NCI-H446 treated with DMSO at 0.1 percent for 48 hours (cell line): ENCODE measurements around the gene LRCH4.

Source experiments
- DNase-seq: peaks from one replicate; lab custom pipeline; 2025; lab: John Stamatoyannopoulos, UW

The LRCH4 gene

DNA sequence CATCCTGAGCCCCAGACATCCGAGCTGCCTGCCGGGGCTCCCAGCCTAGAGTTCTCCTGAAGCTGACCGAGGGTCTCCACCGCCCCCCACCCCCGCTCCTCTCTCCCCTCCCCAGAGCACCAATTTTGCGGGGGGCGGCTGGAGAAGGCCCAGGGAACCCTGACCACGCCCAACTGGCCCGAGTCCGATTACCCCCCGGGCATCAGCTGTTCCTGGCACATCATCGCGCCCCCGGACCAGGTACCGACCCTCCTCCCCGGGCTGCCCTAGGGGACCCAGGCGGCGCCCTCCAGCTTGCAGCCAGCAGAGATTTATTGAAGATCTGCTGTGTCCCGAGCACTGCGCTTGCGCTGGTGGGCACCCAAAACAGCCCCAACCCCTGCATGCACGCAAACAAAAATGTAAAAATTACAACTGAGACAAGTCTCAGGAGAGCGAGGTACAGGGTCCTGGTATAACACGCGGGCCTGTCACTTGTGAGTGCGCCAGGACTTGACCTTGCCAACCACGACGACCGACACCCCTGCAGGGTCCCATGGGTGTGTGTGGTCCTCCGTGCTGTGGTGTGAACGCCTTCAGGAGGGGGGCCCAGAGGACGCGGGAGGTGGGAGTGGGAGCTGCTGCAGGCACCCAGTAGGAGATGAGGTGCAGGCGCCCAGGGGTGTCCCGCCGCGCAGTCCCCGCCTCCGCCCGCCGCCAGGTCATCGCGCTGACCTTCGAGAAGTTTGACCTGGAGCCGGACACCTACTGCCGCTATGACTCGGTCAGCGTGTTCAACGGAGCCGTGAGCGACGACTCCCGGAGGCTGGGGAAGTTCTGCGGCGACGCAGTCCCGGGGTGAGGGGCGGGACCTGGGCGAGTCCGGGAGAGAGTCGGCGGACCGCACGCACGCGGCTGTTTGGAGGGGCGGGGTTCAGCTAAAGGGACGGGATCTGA, 19.3 kb upstream of the LRCH4 start:
- no peak for DNase-seq

DNA sequence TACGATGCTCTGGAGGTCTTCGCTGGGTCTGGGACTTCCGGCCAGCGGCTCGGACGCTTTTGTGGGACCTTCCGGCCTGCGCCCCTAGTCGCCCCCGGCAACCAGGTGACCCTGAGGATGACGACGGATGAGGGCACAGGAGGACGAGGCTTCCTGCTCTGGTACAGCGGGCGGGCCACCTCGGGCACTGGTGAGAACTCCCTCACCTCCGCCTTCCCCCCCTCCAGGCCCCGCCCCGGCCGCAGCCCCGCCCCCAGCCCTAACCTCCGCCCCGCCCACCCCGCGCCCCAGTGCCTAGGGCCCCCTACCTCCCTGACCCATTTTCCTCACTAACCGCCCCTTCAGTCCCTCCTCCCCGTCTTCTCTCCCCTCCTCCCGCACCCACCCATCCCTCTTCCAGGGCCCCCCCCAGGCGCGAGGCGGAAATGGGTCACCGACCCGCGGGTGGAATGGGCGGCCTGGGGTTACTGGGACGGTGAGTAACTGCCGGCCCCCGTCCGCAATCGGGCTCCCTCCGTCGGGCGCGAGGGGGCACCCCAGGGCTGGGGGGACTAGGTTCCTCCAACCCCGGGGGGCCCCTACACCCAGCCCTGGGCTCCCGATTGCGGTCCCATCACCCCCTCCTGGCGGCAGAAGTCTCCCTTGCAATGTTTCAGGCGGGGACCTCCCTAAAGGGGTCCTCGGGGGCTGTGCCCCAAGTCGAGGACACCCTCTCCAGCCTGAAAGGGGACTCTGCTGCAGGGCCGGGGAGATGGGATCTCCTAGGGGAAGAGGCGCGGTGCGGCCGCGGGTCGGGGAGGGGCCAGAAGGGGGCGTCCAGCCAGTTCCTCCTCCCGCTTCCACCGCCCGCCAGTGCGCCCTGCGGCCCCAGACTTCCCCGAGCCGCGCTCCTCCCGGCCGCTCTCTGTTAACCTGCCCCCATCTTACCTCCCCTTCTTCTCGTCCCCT, 18.4 kb upstream of the LRCH4 start:
- DNase-seq = no peak

DNA sequence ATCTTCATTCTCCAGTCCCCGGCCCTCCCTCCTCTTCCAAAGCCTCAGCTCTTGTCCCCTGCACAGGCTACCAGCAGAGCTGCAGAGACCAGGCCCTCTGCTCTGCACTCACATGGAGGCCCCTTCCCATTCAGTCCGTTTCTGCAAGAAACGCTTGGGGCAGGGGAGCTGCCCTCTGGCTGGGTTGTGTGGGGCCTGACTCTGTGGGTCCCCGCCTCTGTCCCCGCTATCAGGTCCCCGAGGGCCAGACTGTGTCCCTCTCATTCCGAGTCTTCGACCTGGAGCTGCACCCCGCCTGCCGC, 17.7 kb upstream of the LRCH4 start:
- no peak for DNase-seq

- DNase-seq = no peak
These were observed 17.2 kb upstream of the LRCH4 start for GRCh38 chr7:100602889-100603725.

GRCh38 chr7:100600730-100601038, 14.8 kb upstream of the LRCH4 start:
- DNase-seq = no peak

- no peak for DNase-seq
These were observed 14.2 kb upstream of the LRCH4 start for GRCh38 chr7:100599911-100600729.

DNA sequence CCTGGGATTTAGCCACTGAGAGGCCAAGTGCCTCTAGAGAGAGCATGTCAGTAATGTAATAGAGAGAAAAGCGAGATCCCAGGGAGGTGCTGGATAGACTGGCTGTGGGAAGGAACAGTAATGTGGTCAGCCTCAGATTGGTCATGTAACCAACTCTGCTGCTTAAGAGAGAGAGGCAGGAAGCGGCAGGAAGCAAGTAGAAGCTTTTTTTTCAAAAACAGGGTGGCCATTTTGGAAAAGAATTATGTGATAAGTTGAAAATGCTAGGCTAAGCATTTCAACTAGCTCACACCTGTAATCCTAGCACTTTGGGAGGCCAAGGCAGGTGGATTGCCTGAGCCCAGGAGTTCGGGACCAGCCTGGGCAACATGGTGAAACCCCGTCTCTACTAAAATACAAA, 12.5 kb upstream of the LRCH4 start:
- no peak for DNase-seq

DNA sequence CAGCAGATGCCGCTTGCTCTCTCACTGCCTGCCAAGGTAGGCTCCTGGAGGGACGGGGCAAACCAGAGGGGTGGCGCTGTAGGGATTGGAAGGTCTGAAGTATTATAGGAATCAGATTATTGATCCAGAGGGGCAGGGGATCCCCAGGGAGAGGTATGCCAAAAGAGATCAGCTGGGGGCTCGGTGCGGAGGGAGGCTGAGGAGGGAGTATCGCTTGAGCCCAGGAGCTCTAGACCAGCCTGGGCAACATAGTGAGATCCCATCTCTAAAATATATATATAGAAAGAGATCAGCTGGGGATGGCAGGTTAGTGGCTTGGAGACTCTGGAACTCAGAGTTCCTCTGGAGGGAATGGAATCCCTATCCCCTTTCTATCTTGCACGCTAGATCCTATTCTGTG, 9.3 kb upstream of the LRCH4 start:
- no peak for DNase-seq

GRCh38 chr7:100591596-100591995, 5.7 kb upstream of the LRCH4 start:
- DNase-seq = no peak

DNA sequence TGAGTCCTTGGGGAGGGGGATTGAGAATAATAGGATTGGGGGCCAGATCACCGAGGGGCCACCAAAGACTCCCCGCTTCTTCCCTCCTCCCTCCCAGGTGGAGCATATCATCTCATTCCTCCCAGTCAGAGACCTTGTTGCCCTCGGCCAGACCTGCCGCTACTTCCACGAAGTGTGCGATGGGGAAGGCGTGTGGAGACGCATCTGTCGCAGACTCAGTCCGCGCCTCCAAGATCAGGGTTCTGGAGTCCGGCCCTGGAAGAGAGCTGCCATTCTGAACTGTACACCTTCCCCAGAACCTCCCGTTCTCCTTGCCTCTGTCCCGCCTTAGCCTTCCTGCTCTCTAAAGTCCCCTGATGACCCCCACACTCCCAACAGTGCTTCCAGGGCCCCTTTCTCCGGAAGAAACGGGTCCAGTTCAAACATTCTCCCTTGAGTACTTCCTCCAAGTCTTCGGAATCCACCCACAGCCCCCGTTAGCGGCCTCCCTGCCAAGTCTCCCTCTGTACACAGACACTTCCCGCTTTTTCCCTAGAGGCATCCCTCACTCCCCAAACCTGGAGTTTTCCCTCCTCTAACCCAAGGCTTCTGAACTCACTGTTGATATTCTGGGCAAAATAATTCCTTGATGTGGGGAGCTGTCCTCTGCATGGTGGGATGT, 4.3 kb upstream of the LRCH4 start:
- DNase-seq = no peak

DNA sequence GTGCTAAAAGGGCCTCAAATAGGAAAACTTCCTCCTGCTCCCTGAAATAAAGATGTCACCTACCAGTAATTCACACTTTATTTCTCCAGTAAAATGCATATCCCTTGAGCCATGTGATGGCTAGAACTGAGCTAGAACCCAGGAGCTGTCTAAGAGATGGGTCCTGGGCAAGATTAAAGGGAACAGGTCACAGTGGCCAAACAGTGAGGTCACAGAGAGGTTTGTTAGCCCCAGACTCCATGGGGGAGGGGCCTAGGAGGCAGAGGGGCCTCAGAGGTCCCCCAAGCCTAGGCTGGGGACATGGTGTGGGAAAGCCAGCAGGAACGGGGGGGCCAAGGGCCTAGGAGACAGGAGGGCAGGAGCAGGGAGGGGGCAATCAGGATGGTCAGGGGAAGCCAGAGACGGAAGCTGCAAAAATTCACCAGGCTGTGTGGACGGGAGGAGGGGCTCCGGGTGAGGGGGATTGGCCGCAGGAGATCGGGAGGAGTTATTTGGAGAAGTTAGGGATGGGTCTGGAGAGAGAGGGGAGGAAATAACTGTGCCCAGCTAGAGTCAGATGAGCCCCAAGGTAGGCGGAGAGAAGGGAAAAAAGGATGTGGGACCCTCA, 3.5 kb upstream of the LRCH4 start:
- no peak for DNase-seq

GRCh38 chr7:100588438-100588837, 2.5 kb upstream of the LRCH4 start:
- no peak for DNase-seq

DNA sequence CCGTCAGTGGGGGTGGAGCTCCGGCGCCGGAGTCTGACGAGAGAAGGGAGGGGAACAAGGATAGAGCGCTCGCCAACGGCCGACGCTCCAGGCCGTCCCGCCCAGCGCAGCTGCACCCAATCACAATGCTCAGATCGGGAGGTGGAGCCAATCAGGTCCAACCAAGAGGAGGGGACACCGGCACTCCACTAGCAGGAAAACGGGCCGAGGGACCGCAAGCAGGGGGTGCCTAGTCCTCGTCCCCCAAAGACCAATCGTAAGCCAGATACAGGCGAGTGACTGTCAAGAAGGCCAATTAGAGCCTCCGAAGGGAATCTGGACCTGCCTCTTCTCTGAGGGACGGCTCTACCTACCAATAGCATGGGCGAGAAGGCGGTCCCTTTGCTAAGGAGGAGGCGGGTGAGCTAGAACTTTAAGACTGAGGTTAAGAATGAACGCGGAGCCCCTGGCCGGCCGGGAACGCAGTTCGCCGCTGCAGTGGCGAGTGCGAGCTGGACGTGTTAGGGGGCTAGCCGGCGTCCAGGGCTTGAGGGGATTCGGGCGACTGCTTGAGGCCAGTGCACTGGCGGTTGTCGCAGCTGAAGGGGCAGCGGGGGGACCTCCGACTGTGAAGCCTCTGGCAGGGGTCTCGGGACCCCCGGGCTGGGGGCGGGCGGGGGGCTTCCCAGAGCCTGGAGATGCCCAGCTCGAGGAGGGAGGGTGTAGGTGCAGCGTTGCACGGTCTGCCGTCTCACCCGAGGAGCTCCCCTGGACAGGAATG, 517 bp upstream of the LRCH4 start, which contains the start of gene FBXO24:
TSS of gene FBXO24 (plus strand) at position 63 of the 760 bp plus-strand sequence. CDS start at position 361, 298 bp downstream.
- DNase-seq = peak; percentile 99

GRCh38 chr7:100584683-100585510, 1.0 kb downstream of the LRCH4 start:
- no peak for DNase-seq

- no peak for DNase-seq
These were observed 1.8 kb downstream of the LRCH4 start for GRCh38 chr7:100584054-100584682.

- DNase-seq = no peak
These were observed 2.5 kb downstream of the LRCH4 start for GRCh38 chr7:100583132-100584053.

DNA sequence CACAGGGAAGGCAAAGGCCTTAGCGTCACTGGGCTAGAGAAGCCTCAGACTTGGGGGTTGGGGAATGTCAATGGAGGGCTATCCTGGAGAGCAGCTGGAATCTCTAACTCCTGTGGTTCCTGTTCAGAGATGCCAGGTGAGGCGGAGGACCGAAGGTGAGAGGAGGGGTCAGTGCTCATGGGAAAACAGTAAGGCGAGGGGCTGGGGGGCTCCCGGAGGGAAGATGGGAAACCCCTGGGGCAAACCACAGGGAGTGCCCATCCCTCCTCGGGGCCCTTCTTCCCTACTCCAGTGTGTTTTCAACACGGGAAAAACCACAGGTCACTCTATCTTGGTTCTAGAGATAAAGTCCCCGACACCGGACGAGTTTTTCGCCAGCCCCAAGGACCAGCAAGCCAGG, 3.3 kb downstream of the LRCH4 start:
- no peak for DNase-seq
